ENCODE results near the gene PLXNA2.
A peak's percentile ranks its signal among the peaks of the same experiment; 100 is the strongest.

Gene PLXNA2

DNA sequence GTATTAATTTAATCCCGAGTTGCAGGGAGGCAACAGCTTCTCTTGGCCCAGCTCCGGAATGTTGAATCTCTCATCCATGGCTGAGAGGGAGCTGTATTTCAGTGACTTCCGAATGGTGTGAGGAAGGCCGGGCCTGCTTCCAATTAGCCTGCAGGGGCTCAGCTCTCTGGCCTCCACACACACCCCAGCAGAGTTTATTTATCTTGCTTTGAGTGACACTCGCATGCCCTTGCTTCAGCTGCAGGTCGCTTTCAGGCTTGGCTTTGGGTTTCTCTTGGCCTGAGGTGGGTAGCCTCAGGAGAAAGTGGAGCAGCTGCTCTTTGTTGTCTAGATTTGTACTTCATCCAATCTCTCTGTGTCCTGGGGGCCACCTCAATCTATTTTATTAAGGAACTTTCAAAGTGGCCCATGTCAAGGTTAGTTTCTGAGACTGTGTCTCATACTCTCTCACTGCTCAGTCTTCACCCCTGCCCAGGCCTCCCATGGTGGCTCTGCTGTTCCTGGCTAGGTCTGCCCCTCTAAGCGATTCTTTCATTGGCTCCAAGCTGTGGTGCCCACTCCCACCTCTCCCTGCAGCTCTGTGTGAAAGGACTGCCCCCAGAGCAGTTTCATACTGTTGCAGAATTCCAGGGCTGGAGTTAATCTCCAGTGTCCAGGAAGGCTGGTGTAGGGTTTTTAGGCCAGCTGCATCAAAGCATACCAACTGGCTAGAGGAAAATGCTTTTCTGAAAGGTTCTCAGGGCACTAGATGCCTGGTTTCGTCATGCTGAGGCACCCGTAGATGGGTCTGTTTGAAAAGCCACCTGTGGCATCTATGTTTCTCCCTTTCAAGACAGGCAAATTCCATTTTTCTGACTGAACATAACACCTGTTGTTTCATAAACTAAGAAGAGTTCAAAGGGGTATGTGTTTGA, 153.5 kb downstream of the PLXNA2 start:
- Histone ChIP-seq H3K4me2 (ENCODE audit: insufficient read depth, low read length, poor library complexity, severe bottlenecking) (no peak overlapping the region), H2AK5ac (ENCODE audit: low read depth, low read length) (no peak overlapping the region), H3K36me3 (replicated peaks in 1 of 2; ENCODE audit: control insufficient read depth in 2 of 2, insufficient read depth in 2 of 2, low read length in 2 of 2) (peaks cover 0 to 2% of the 10 kb centered on the region in 2 donors), H3K27me3 (ENCODE audit: control insufficient read depth in 3 of 3, insufficient read depth in 3 of 3, low read depth in 1 of 3, low read length in 3 of 3) (no peaks in the 10 kb centered on the region), H2BK12ac (ENCODE audit: low read length) (no peak overlapping the region), H4K91ac (ENCODE audit: low read depth, low read length, poor library complexity) (no peak overlapping the region), H2AFZ (ENCODE audit: low read length) (no peak overlapping the region), H3K4me1 (ENCODE audit: control insufficient read depth in 2 of 2, insufficient read depth in 1 of 2, low read depth in 1 of 2, low read length in 2 of 2) (peaks cover 7% of the 10 kb centered on the region in 2 donors), H2BK5ac (ENCODE audit: low read length) (no peak overlapping the region), H3K27ac (replicated peaks; ENCODE audit: low read length) (no peak overlapping the region), H3K14ac (ENCODE audit: low read length) (no peak overlapping the region), H3K79me1 (ENCODE audit: low read depth, low read length) (no peaks in the 10 kb centered on the region), H3K4ac (ENCODE audit: low read length) (no peak overlapping the region), H3K9me3 (replicated peaks in 1 of 2; ENCODE audit: control insufficient read depth in 2 of 2, insufficient read depth in 1 of 2, low read depth in 1 of 2, low read length in 2 of 2) (no peaks in the 10 kb centered on the region), H3K18ac (ENCODE audit: low read length) (peak overlapping the region; percentile 3), H2BK15ac (ENCODE audit: low read length) (no peak overlapping the region), H2BK120ac (ENCODE audit: low read depth, low read length) (no peak overlapping the region), H3K9ac (ENCODE audit: low read depth, low read length, poor library complexity) (no peak overlapping the region), H3K23ac (ENCODE audit: low read depth, low read length, poor library complexity) (no peak overlapping the region), H4K8ac (ENCODE audit: low read depth, low read length) (no peak overlapping the region), H3K4me3 (ENCODE audit: low read length in 2 of 2) (no peak overlapping the region)
- no CpG with 5 or more reads among the region's 9 CpGs for WGBS, 2 donors (ENCODE audit: extremely low coverage in 2 of 2, insufficient read length in 2 of 2, insufficient replicate concordance in 1 of 2)
- no peak for DNase-seq (ENCODE audit: low spot score)

DNA sequence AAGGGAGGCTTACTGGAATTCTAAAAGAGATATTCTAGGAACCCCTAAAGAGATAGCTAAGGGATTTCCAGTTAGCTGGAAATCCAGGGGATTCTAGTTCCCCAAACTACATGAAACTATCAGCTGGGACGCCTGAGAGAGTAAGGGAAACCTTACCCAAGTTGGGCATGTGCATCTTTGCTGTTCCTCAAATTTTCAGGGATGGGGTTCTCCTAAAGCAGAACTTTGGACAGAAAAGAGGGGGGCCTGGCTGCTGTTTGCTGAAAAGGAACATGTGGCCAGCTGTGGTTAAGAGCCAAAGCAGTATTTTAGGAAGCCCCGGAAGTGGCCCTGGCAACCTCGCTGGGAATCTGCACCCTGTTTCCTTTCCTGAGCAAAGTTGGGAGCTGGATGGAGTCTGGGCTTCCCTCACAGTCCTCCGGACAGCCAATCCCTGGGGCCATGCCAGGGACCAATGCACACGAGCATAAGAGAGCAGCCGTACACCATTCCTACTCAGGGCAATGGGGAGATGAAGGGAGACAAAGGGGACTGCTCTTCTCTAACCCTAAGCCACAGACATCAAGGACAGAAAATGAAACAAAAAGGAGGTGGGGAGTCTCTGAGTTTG, 154.3 kb downstream of the PLXNA2 start:
- DNase-seq (ENCODE audit: low spot score): no peak
- no peaks in the 10 kb centered on the region for H3K79me1 ChIP-seq (ENCODE audit: low read depth, low read length)
- WGBS, 2 donors (ENCODE audit: extremely low coverage in 2 of 2, insufficient read length in 2 of 2, insufficient replicate concordance in 1 of 2): no CpG with 5 or more reads among the region's 6 CpGs
- no peaks in the 10 kb centered on the region for H3K9me3 ChIP-seq (replicated peaks in 1 of 2; ENCODE audit: control insufficient read depth in 2 of 2, insufficient read depth in 1 of 2, low read depth in 1 of 2, low read length in 2 of 2)
- no peak overlapping the region for H3K4me2 ChIP-seq (ENCODE audit: insufficient read depth, low read length, poor library complexity, severe bottlenecking)
- no peak overlapping the region for H3K18ac ChIP-seq (ENCODE audit: low read length)
- H4K8ac ChIP-seq (ENCODE audit: low read depth, low read length): no peak overlapping the region
- no peak overlapping the region for H2BK12ac ChIP-seq (ENCODE audit: low read length)
- H3K4me1 ChIP-seq (ENCODE audit: control insufficient read depth in 2 of 2, insufficient read depth in 1 of 2, low read depth in 1 of 2, low read length in 2 of 2): peaks cover 7% of the 10 kb centered on the region in 2 donors
- no peak overlapping the region for H2AFZ ChIP-seq (ENCODE audit: low read length)
- no peak overlapping the region for H2BK120ac ChIP-seq (ENCODE audit: low read depth, low read length)
- H3K27ac ChIP-seq (replicated peaks; ENCODE audit: low read length): no peak overlapping the region
- H2BK5ac ChIP-seq (ENCODE audit: low read length): no peak overlapping the region
- peaks cover 0 to 2% of the 10 kb centered on the region in 2 donors for H3K36me3 ChIP-seq (replicated peaks in 1 of 2; ENCODE audit: control insufficient read depth in 2 of 2, insufficient read depth in 2 of 2, low read length in 2 of 2)
- H4K91ac ChIP-seq (ENCODE audit: low read depth, low read length, poor library complexity): no peak overlapping the region
- H3K4ac ChIP-seq (ENCODE audit: low read length): no peak overlapping the region
- H3K4me3 ChIP-seq (ENCODE audit: low read length in 2 of 2): no peak overlapping the region
- no peak overlapping the region for H3K14ac ChIP-seq (ENCODE audit: low read length)
- no peak overlapping the region for H3K9ac ChIP-seq (ENCODE audit: low read depth, low read length, poor library complexity)
- no peak overlapping the region for H2AK5ac ChIP-seq (ENCODE audit: low read depth, low read length)
- no peak overlapping the region for H2BK15ac ChIP-seq (ENCODE audit: low read length)
- no peak overlapping the region for H3K23ac ChIP-seq (ENCODE audit: low read depth, low read length, poor library complexity)
- no peaks in the 10 kb centered on the region for H3K27me3 ChIP-seq (ENCODE audit: control insufficient read depth in 3 of 3, insufficient read depth in 3 of 3, low read depth in 1 of 3, low read length in 3 of 3)

DNA sequence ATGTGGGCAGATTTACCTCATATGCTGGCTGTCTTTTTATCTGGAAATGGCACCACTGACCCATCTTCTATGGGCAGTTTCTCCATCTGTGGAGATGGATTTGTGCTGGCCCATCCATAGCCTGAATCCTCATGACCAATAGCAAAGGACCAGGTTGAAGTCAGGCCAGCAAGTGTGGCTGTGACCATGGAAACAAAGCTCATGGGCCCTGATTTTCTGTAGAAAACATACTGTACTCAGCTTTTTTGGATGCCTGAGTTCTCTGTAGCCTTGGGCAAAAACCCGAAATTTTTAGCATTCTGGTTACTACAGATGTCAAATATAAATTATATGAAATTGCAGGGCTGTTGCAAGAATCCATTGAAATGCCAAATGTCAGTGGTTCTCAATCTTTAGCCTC, 155.0 kb downstream of the PLXNA2 start:
- Histone ChIP-seq H3K79me1 (ENCODE audit: low read depth, low read length) (no peaks in the 10 kb centered on the region), H3K4ac (ENCODE audit: low read length) (no peak overlapping the region), H2BK12ac (ENCODE audit: low read length) (no peak overlapping the region), H3K4me2 (ENCODE audit: insufficient read depth, low read length, poor library complexity, severe bottlenecking) (no peak overlapping the region), H3K9me3 (replicated peaks in 1 of 2; ENCODE audit: control insufficient read depth in 2 of 2, insufficient read depth in 1 of 2, low read depth in 1 of 2, low read length in 2 of 2) (no peaks in the 10 kb centered on the region), H3K23ac (ENCODE audit: low read depth, low read length, poor library complexity) (no peak overlapping the region), H2BK15ac (ENCODE audit: low read length) (no peak overlapping the region), H3K27me3 (ENCODE audit: control insufficient read depth in 3 of 3, insufficient read depth in 3 of 3, low read depth in 1 of 3, low read length in 3 of 3) (no peaks in the 10 kb centered on the region), H3K36me3 (replicated peaks in 1 of 2; ENCODE audit: control insufficient read depth in 2 of 2, insufficient read depth in 2 of 2, low read length in 2 of 2) (peaks cover 0 to 2% of the 10 kb centered on the region in 2 donors), H3K27ac (replicated peaks; ENCODE audit: low read length) (no peak overlapping the region), H3K4me3 (ENCODE audit: low read length in 2 of 2) (no peak overlapping the region), H3K18ac (ENCODE audit: low read length) (no peak overlapping the region), H2AK5ac (ENCODE audit: low read depth, low read length) (no peak overlapping the region), H4K8ac (ENCODE audit: low read depth, low read length) (no peak overlapping the region), H2BK5ac (ENCODE audit: low read length) (no peak overlapping the region), H2AFZ (ENCODE audit: low read length) (no peak overlapping the region), H4K91ac (ENCODE audit: low read depth, low read length, poor library complexity) (no peak overlapping the region), H2BK120ac (ENCODE audit: low read depth, low read length) (no peak overlapping the region), H3K9ac (ENCODE audit: low read depth, low read length, poor library complexity) (no peak overlapping the region), H3K4me1 (ENCODE audit: control insufficient read depth in 2 of 2, insufficient read depth in 1 of 2, low read depth in 1 of 2, low read length in 2 of 2) (peaks cover 7% of the 10 kb centered on the region in 2 donors), H3K14ac (ENCODE audit: low read length) (no peak overlapping the region)
- no peak for DNase-seq (ENCODE audit: low spot score)
- WGBS, 2 donors (ENCODE audit: extremely low coverage in 2 of 2, insufficient read length in 2 of 2, insufficient replicate concordance in 1 of 2): no CpG with 5 or more reads among the region's 1 CpG

DNA sequence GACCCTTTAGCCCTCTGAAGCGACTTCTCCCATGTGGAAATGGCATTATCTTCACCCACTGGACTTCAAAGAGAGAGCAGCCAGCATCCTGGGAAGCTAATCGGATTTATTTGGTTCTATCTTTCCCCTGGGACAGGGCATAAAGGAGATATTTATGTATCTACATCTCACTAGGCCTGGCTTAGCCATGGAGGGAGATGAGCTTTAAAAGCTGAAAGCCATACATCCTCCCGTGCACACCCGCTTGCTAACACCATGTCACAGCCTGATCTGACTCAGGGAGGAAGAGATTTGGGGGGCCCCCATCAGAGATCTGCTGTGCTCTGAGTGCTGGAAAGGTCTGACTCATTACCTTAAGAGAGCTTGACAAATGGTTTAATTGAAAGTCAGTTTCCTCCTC, 155.9 kb downstream of the PLXNA2 start:
- H3K9me3 ChIP-seq (replicated peaks in 1 of 2; ENCODE audit: control insufficient read depth in 2 of 2, insufficient read depth in 1 of 2, low read depth in 1 of 2, low read length in 2 of 2): no peaks in the 10 kb centered on the region

More for the DNA sequence above, 155.9 kb downstream of the PLXNA2 start:
- Histone ChIP-seq H4K8ac (ENCODE audit: low read depth, low read length) (no peak overlapping the region), H3K18ac (ENCODE audit: low read length) (no peak overlapping the region), H3K23ac (ENCODE audit: low read depth, low read length, poor library complexity) (no peak overlapping the region), H3K4me1 (ENCODE audit: control insufficient read depth in 2 of 2, insufficient read depth in 1 of 2, low read depth in 1 of 2, low read length in 2 of 2) (peaks cover 10 to 12% of the 10 kb centered on the region in 2 donors), H3K14ac (ENCODE audit: low read length) (no peak overlapping the region), H4K91ac (ENCODE audit: low read depth, low read length, poor library complexity) (no peak overlapping the region), H2BK15ac (ENCODE audit: low read length) (no peak overlapping the region), H2BK12ac (ENCODE audit: low read length) (no peak overlapping the region), H3K4me2 (ENCODE audit: insufficient read depth, low read length, poor library complexity, severe bottlenecking) (no peak overlapping the region), H3K4me3 (ENCODE audit: low read length in 2 of 2) (no peak overlapping the region), H3K4ac (ENCODE audit: low read length) (no peak overlapping the region), H2AK5ac (ENCODE audit: low read depth, low read length) (no peak overlapping the region), H2AFZ (ENCODE audit: low read length) (no peak overlapping the region), H3K79me1 (ENCODE audit: low read depth, low read length) (no peaks in the 10 kb centered on the region), H3K36me3 (replicated peaks in 1 of 2; ENCODE audit: control insufficient read depth in 2 of 2, insufficient read depth in 2 of 2, low read length in 2 of 2) (peaks cover 0 to 2% of the 10 kb centered on the region in 2 donors), H3K9ac (ENCODE audit: low read depth, low read length, poor library complexity) (no peak overlapping the region), H2BK120ac (ENCODE audit: low read depth, low read length) (no peak overlapping the region), H3K27me3 (ENCODE audit: control insufficient read depth in 3 of 3, insufficient read depth in 3 of 3, low read depth in 1 of 3, low read length in 3 of 3) (no peaks in the 10 kb centered on the region), H2BK5ac (ENCODE audit: low read length) (no peak overlapping the region), H3K27ac (replicated peaks; ENCODE audit: low read length) (no peak overlapping the region)
- no peak for DNase-seq (ENCODE audit: low spot score)
- WGBS, 2 donors (ENCODE audit: extremely low coverage in 2 of 2, insufficient read length in 2 of 2, insufficient replicate concordance in 1 of 2): no CpG with 5 or more reads among the region's 4 CpGs

Data from neuronal stem cell (in vitro differentiated cells).